Right lobe of liver (tissue), 4 donors: ENCODE measurements around the gene NSDHL.

Source experiments
- CTCF ChIP-seq, 4 donors: fragments of 200-600 bp in 3 of 4; fragments of 450-650 bp in 1 of 4; IDR thresholded peaks; one replicate each; pipeline versions ENCODE4 v1.5.1 to v1.8.0; 2016 to 2022; ENCODE audit warnings: antibody characterized with exemption in 4 of 4, mild to moderate bottlenecking in 2 of 4
- POLR2A ChIP-seq: fragments of 450-650 bp; IDR thresholded peaks from one replicate; pipeline ENCODE4 v1.6.1; 2017; ENCODE audit warnings: antibody characterized with exemption, mild to moderate bottlenecking
- donor health status: DM: no; HTN: no; CAD: no.
- donor health status: DM: no; HTN: no; CAD: no.
- donor health status: DM: no; HTN: yes; CAD: no.

GRCh38 chrX:152898442-152898841 is 67.6 kb downstream of the NSDHL start:
- TF ChIP-seq CTCF (IDR thresholded peaks at IDR 0.05) (no peak), POLR2A (no peak)
